Right lung (tissue), 5 donors: Measurements from ENCODE around the gene CCDC152. TPM values are rescaled to one million over a fixed set of nuclear protein-coding genes. Genes with fewer than 3 reads are reported as not detected.
"Not testable (repeated sequence)": the region's sequence is repeated elsewhere in the genome, so short reads cannot be mapped to it uniquely, and the experiment has no call there.

Source experiments
- DNase-seq, 2 donors: peaks; one replicate each; pipeline ENCODE4 v3.0.0-alpha.2; 2013
- polyA plus RNA-seq, 5 donors: library from polyadenylated mRNA; unstranded; fragments of 120-200 nt; gene quantifications; one replicate each; pipeline versions ENCODE4 v1.2.1 to v1.2.3, GENCODE V29; 2013; ENCODE audit warnings: inconsistent platforms in 1 of 5, low replicate concordance in 1 of 5; ENCODE audit not compliant: insufficient read length in 5 of 5, insufficient read depth in 1 of 5

CCDC152 gene
- polyA plus RNA-seq, 5 donors: 10.8 to 28.4 (median 21.3) TPM

GRCh38 chr5:42843675-42844292, 87.2 kb downstream of the CCDC152 start:
- DNase-seq: no peak

GRCh38 chr5:42844408-42844807, 87.8 kb downstream of the CCDC152 start:
- DNase-seq: not testable (repeated sequence)

- no peak for DNase-seq
These were observed 91.9 kb downstream of the CCDC152 start for GRCh38 chr5:42848545-42848944.

GRCh38 chr5:42851481-42851880, 94.9 kb downstream of the CCDC152 start:
- DNase-seq: no peak

Other genes with a start within 250 kb of the CCDC152 start
- gene SELENOP, start 55.1 kb downstream of the CCDC152 start, polyA plus RNA-seq: 100 to 1,000 TPM; 408 to 914 (median 826) TPM